ENCODE results near the gene ADAMTS2. TPM values are rescaled to one million over a fixed set of nuclear protein-coding genes. Genes with fewer than 3 reads are reported as not detected.

Gene ADAMTS2
- total RNA-seq, 4 donors from 2014 or later = 2.3 to 10.6 (median 3.0) TPM

- no peak for DNase-seq (ENCODE audit: low spot score in 2 of 2)
- TF ChIP-seq CTCF (IDR thresholded peaks at IDR 0.05) = no peak
- peak in 1 of 2 donors; percentile 13 for TF ChIP-seq POLR2A (IDR thresholded peaks at IDR 0.05)
- 3 to 4% methylated on average over 40 to 43 of the region's 63 CpGs for WGBS, 2 donors
- intact Hi-C loops (cut with DNase I; ENCODE audit: low total_unique reads) = no loop called here
- H3K4me3 ChIP-seq (ENCODE audit: low read depth, poor library complexity, severe bottlenecking) = peak overlapping the region; percentile 49
These were observed 1.4 kb downstream of the ADAMTS2 start for GRCh38 chr5:179343719-179344430.

GRCh38 chr5:179343021-179343718 lies 2.1 kb downstream of the ADAMTS2 start:
- no peak for TF ChIP-seq CTCF (IDR thresholded peaks at IDR 0.05)
- no peak for TF ChIP-seq POLR2A (IDR thresholded peaks at IDR 0.05)
- 22% methylated on average over 20 of the region's 20 CpGs for WGBS, 2 donors
- no peak for DNase-seq (ENCODE audit: low spot score in 2 of 2)
- intact Hi-C loops (cut with DNase I; ENCODE audit: low total_unique reads) = no loop called here
- peak overlapping the region; percentile 49 for H3K4me3 ChIP-seq (ENCODE audit: low read depth, poor library complexity, severe bottlenecking)

- no peak for DNase-seq (ENCODE audit: low spot score in 2 of 2)
- intact Hi-C loops (cut with DNase I; ENCODE audit: low total_unique reads) = no loop called here
These were observed 2.7 kb downstream of the ADAMTS2 start for GRCh38 chr5:179342577-179342976.

GRCh38 chr5:179340465-179340864 lies 4.8 kb downstream of the ADAMTS2 start:
- WGBS, 2 donors = 91% methylated on average over 8 of the region's 8 CpGs
- no peak overlapping the region for H3K4me3 ChIP-seq (ENCODE audit: low read depth, poor library complexity, severe bottlenecking)
- intact Hi-C loops (cut with DNase I; ENCODE audit: low total_unique reads) = no loop called here
- DNase-seq (ENCODE audit: low spot score in 2 of 2) = no peak
- TF ChIP-seq POLR2A (IDR thresholded peaks at IDR 0.05) (no peak), CTCF (IDR thresholded peaks at IDR 0.05) (no peak)

More at GRCh38 chr5:179342577-179342976, 2.7 kb downstream of the ADAMTS2 start:
- 42 to 45% methylated on average over 11 to 13 of the region's 13 CpGs for WGBS, 2 donors
- TF ChIP-seq POLR2A (IDR thresholded peaks at IDR 0.05) (no peak), CTCF (IDR thresholded peaks at IDR 0.05) (no peak)
- H3K4me3 ChIP-seq (ENCODE audit: low read depth, poor library complexity, severe bottlenecking) = no peak overlapping the region

- intact Hi-C loops (cut with DNase I; ENCODE audit: low total_unique reads) = no loop called here
- TF ChIP-seq POLR2A (IDR thresholded peaks at IDR 0.05) = no peak
- no peak for TF ChIP-seq CTCF (IDR thresholded peaks at IDR 0.05)
- H3K4me3 ChIP-seq (ENCODE audit: low read depth, poor library complexity, severe bottlenecking) = no peak overlapping the region
- no peak for DNase-seq (ENCODE audit: low spot score in 2 of 2)
- WGBS, 2 donors = 93% methylated on average over 3 to 5 of the region's 10 CpGs
These were observed 5.3 kb downstream of the ADAMTS2 start for GRCh38 chr5:179339996-179340395.

Measured in lower leg skin (tissue), 4 donors.